SHP77 (cell line): ENCODE measurements around the gene SDCBP2.

ENCODE experiments used
- DNase-seq, 2 experiments: peaks; one replicate each; lab custom pipeline; 2025; lab: John Stamatoyannopoulos, UW

SDCBP2 gene

GRCh38 chr20:1328680-1329330 lies at the start of gene SDCBP2:
SDCBP2 (minus strand) TSS chr20:1329139; CDS start chr20:1320416, 8,723 bp downstream.
- DNase-seq: no peak

GRCh38 chr20:1378735-1379125 lies 49.8 kb upstream of the SDCBP2 start:
- no peak for DNase-seq

GRCh38 chr20:1377984-1378734 lies 49.2 kb upstream of the SDCBP2 start:
- no peak for DNase-seq

GRCh38 chr20:1377341-1377871 lies 48.5 kb upstream of the SDCBP2 start:
- DNase-seq: no peak

- no peak for DNase-seq
Measured at GRCh38 chr20:1376408-1377270, 47.7 kb upstream of the SDCBP2 start.

- DNase-seq: no peak
Measured at GRCh38 chr20:1376007-1376406, 47.1 kb upstream of the SDCBP2 start.

- DNase-seq: no peak
Measured at GRCh38 chr20:1375515-1375914, 46.6 kb upstream of the SDCBP2 start.

GRCh38 chr20:1374246-1374645 lies 45.3 kb upstream of the SDCBP2 start:
- DNase-seq: no peak

GRCh38 chr20:1373614-1374013 lies 44.7 kb upstream of the SDCBP2 start:
- no peak for DNase-seq

- no peak for DNase-seq
Measured at GRCh38 chr20:1373036-1373435, 44.1 kb upstream of the SDCBP2 start.

- DNase-seq: no peak
Measured at GRCh38 chr20:1371830-1372539, 43.0 kb upstream of the SDCBP2 start.

- DNase-seq: no peak
Measured at GRCh38 chr20:1371202-1371782, 42.4 kb upstream of the SDCBP2 start.

GRCh38 chr20:1370548-1371110 lies 41.7 kb upstream of the SDCBP2 start:
- no peak for DNase-seq

GRCh38 chr20:1369970-1370369 lies 41.0 kb upstream of the SDCBP2 start:
- no peak for DNase-seq

- DNase-seq: no peak
Measured at GRCh38 chr20:1368448-1369199, 39.7 kb upstream of the SDCBP2 start.

- DNase-seq: no peak
Measured at GRCh38 chr20:1367479-1367878, 38.5 kb upstream of the SDCBP2 start.

GRCh38 chr20:1364106-1364505 lies 35.2 kb upstream of the SDCBP2 start:
- no peak for DNase-seq

- DNase-seq: no peak
Measured at GRCh38 chr20:1363522-1363921, 34.6 kb upstream of the SDCBP2 start.

- DNase-seq: no peak
Measured at GRCh38 chr20:1362484-1362883, 33.5 kb upstream of the SDCBP2 start.

GRCh38 chr20:1360094-1360846 lies 31.3 kb upstream of the SDCBP2 start:
- no peak for DNase-seq
